Mesenchymal stem cell (in vitro differentiated cells and primary cell): ENCODE measurements around the gene SMIM32.
A peak's percentile ranks its signal among the peaks of the same experiment; 100 is the strongest.

ENCODE experiments used
- DNase-seq: peaks from one replicate; pipeline ENCODE4 v3.0.0-alpha.2; 2013
- H2AFZ ChIP-seq: one replicate; pipeline ENCODE4 v1.6.1; 2013; ENCODE audit warnings: low read depth, mild to moderate bottlenecking, control low read depth, inconsistent platforms, low read length, moderate library complexity
- H2AK5ac ChIP-seq: 2 replicates; pipeline ENCODE4 v1.6.1; 2013; ENCODE audit warnings: low read length, moderate library complexity, mild to moderate bottlenecking, inconsistent platforms; ENCODE audit not compliant: severe bottlenecking
- H2BK120ac ChIP-seq: one replicate; pipeline ENCODE4 v1.6.1; 2013; ENCODE audit warnings: low read depth, mild to moderate bottlenecking, inconsistent platforms, low read length, moderate library complexity
- H2BK12ac ChIP-seq, 2 experiments: one replicate each; pipeline ENCODE4 v1.6.1; 2013; ENCODE audit warnings: inconsistent platforms in 2 of 2, low read length in 2 of 2, mild to moderate bottlenecking in 2 of 2, moderate library complexity in 2 of 2, control low read depth in 1 of 2
- H2BK15ac ChIP-seq: one replicate; pipeline ENCODE4 v1.6.1; 2013; ENCODE audit warnings: mild to moderate bottlenecking, low read depth, inconsistent platforms; ENCODE audit not compliant: poor library complexity, severe bottlenecking
- H2BK5ac ChIP-seq: 2 replicates; pipeline ENCODE4 v1.6.1; 2013; ENCODE audit warnings: low read depth, mild to moderate bottlenecking, low read length, control low read depth, inconsistent platforms; ENCODE audit not compliant: poor library complexity, severe bottlenecking
- H3K14ac ChIP-seq, 2 experiments: one replicate each; pipeline ENCODE4 v1.6.1; 2013; ENCODE audit warnings: inconsistent platforms in 2 of 2, low read length in 2 of 2, control low read depth in 1 of 2, mild to moderate bottlenecking in 1 of 2, moderate library complexity in 1 of 2
- H3K18ac ChIP-seq, 2 experiments: one replicate each; pipeline ENCODE4 v1.6.1; 2013; ENCODE audit warnings: inconsistent platforms in 2 of 2, low read length in 2 of 2, control low read depth in 1 of 2, low read depth in 1 of 2, mild to moderate bottlenecking in 1 of 2
- H3K23ac ChIP-seq, 2 experiments: one replicate each; pipeline ENCODE4 v1.6.1; 2013; ENCODE audit warnings: inconsistent platforms in 2 of 2, low read length in 2 of 2, mild to moderate bottlenecking in 2 of 2, moderate library complexity in 2 of 2, control low read depth in 1 of 2
- H3K27ac ChIP-seq: 2 replicates; pipeline ENCODE4 v1.5.1; 2013; ENCODE audit warnings: mild to moderate bottlenecking, moderate library complexity, low read length, control low read depth, inconsistent platforms; ENCODE audit not compliant: poor library complexity, severe bottlenecking
- H3K27me3 ChIP-seq, 2 experiments: 2 replicates each; pipeline versions ENCODE4 v1.6.1 to v1.7.0; 2013; ENCODE audit warnings: low read length in 2 of 2, mild to moderate bottlenecking in 2 of 2, moderate library complexity in 2 of 2, control low read depth in 1 of 2, inconsistent platforms in 1 of 2; ENCODE audit not compliant: control insufficient read depth in 1 of 2, insufficient read depth in 1 of 2
- H3K36me3 ChIP-seq, 2 experiments: 2 replicates each; pipeline versions ENCODE4 v1.6.1 to v1.7.0; 2013; ENCODE audit warnings: low read length in 2 of 2, control low read depth in 1 of 2, inconsistent platforms in 1 of 2, low read depth in 1 of 2, mild to moderate bottlenecking in 1 of 2; ENCODE audit not compliant: insufficient read depth in 2 of 2, control insufficient read depth in 1 of 2
- H3K4ac ChIP-seq, 2 experiments: one replicate each; pipeline ENCODE4 v1.6.1; 2013; ENCODE audit warnings: inconsistent platforms in 2 of 2, low read length in 2 of 2, mild to moderate bottlenecking in 2 of 2, moderate library complexity in 2 of 2, control low read depth in 1 of 2, low read depth in 1 of 2
- H3K4me1 ChIP-seq: 2 replicates; pipeline ENCODE4 v1.6.1; 2013; ENCODE audit warnings: low read depth, low read length, control low read depth; ENCODE audit not compliant: control insufficient read depth, insufficient read depth
- H3K4me2 ChIP-seq: 2 replicates; pipeline ENCODE4 v1.6.1; 2013; ENCODE audit warnings: low read length, mild to moderate bottlenecking, inconsistent platforms; ENCODE audit not compliant: poor library complexity, severe bottlenecking
- H3K4me3 ChIP-seq, 2 experiments: 2 replicates each; pipeline versions ENCODE4 v1.5.1 to v1.7.0; 2013; ENCODE audit warnings: low read length in 2 of 2, mild to moderate bottlenecking in 2 of 2, control low read depth in 1 of 2, low read depth in 1 of 2; ENCODE audit not compliant: insufficient read depth in 1 of 2
- H3K79me1 ChIP-seq: replicated peaks from 2 replicates; pipeline ENCODE4 v1.6.1; 2013; ENCODE audit warnings: mild to moderate bottlenecking, control low read depth, low read length, inconsistent platforms; ENCODE audit not compliant: poor library complexity, severe bottlenecking
- H3K9ac ChIP-seq: 2 replicates; pipeline ENCODE4 v1.7.0; 2013; ENCODE audit warnings: mild to moderate bottlenecking, low read length, moderate library complexity
- H3K9me3 ChIP-seq: 2 replicates; pipeline ENCODE4 v1.7.0; 2013; ENCODE audit warnings: mild to moderate bottlenecking, low read length; ENCODE audit not compliant: control insufficient read depth
- H4K8ac ChIP-seq: one replicate; pipeline ENCODE4 v1.6.1; 2013; ENCODE audit warnings: inconsistent platforms, mild to moderate bottlenecking, low read length, moderate library complexity
- H4K91ac ChIP-seq: one replicate; pipeline ENCODE4 v1.6.1; 2013; ENCODE audit warnings: mild to moderate bottlenecking, low read length, inconsistent platforms
- WGBS: methylation state at CpG from one replicate; pipeline ENCODE4 v1.1.7; 2013; ENCODE audit warnings: mixed read lengths; 5-methylcytosine and 5-hydroxymethylcytosine counted together

The SMIM32 gene

GRCh38 chr5:136162008-136162407, 31.0 kb downstream of the SMIM32 start:
- no peak overlapping the region for H3K27ac ChIP-seq
- H3K18ac ChIP-seq, result no peak overlapping the region
- no peaks in the 10 kb centered on the region for H3K9me3 ChIP-seq
- no peak overlapping the region for H2BK5ac ChIP-seq
- no peak overlapping the region for H3K4me2 ChIP-seq
- H2AK5ac ChIP-seq, result no peak overlapping the region
- H2BK12ac ChIP-seq, result no peak overlapping the region
- no peak overlapping the region for H3K4me3 ChIP-seq
- no peak for DNase-seq
- H4K8ac ChIP-seq, result no peak overlapping the region
- H4K91ac ChIP-seq, result no peak overlapping the region
- no peaks in the 10 kb centered on the region for H3K27me3 ChIP-seq
- no peak overlapping the region for H3K23ac ChIP-seq
- no peak overlapping the region for H3K4ac ChIP-seq
- peaks cover 14% of the 10 kb centered on the region for H3K79me1 ChIP-seq
- no peak overlapping the region for H2BK15ac ChIP-seq
- no peak overlapping the region for H2BK120ac ChIP-seq
- H3K14ac ChIP-seq, result no peak overlapping the region
- peaks cover 7 to 80% of the 10 kb centered on the region in 2 experiments for H3K36me3 ChIP-seq
- WGBS, result 90% methylated on average over 4 of the region's 4 CpGs
- H3K4me1 ChIP-seq, result no peaks in the 10 kb centered on the region
- no peak overlapping the region for H2AFZ ChIP-seq
- no peak overlapping the region for H3K9ac ChIP-seq

GRCh38 chr5:136159457-136159856, 33.5 kb downstream of the SMIM32 start:
- no peaks in the 10 kb centered on the region for H3K9me3 ChIP-seq

GRCh38 chr5:136157514-136157913, 35.4 kb downstream of the SMIM32 start:
- Histone ChIP-seq H3K27me3 (no peaks in the 10 kb centered on the region), H2BK15ac (no peak overlapping the region), H2BK5ac (no peak overlapping the region), H2BK120ac (no peak overlapping the region), H3K4me2 (no peak overlapping the region), H3K4ac (no peak overlapping the region), H2AK5ac (no peak overlapping the region), H3K18ac (no peak overlapping the region), H4K91ac (no peak overlapping the region), H2AFZ (no peak overlapping the region), H2BK12ac (no peak overlapping the region), H3K4me3 (no peak overlapping the region), H3K23ac (no peak overlapping the region), H3K14ac (no peak overlapping the region), H3K9ac (no peak overlapping the region), H3K4me1 (no peaks in the 10 kb centered on the region), H3K79me1 (peaks cover 19% of the 10 kb centered on the region), H4K8ac (no peak overlapping the region), H3K36me3 (peaks cover 8 to 80% of the 10 kb centered on the region in 2 experiments), H3K27ac (no peak overlapping the region), H3K9me3 (no peaks in the 10 kb centered on the region)
- 100% methylated on average over 4 of the region's 5 CpGs for WGBS
- DNase-seq, result no peak

More at GRCh38 chr5:136159457-136159856, 33.5 kb downstream of the SMIM32 start:
- H3K23ac ChIP-seq, result no peak overlapping the region
- no peak overlapping the region for H3K9ac ChIP-seq
- peaks cover 16% of the 10 kb centered on the region for H3K79me1 ChIP-seq
- H3K4ac ChIP-seq, result no peak overlapping the region
- H2BK12ac ChIP-seq, result no peak overlapping the region
- H3K18ac ChIP-seq, result no peak overlapping the region
- no peak overlapping the region for H4K8ac ChIP-seq
- no peaks in the 10 kb centered on the region for H3K27me3 ChIP-seq
- whole genome bisulfite sequencing, result no CpG with 5 or more reads among the region's 3 CpGs
- no peak overlapping the region for H2AK5ac ChIP-seq
- no peak overlapping the region for H2BK120ac ChIP-seq
- no peak overlapping the region for H3K14ac ChIP-seq
- H2BK5ac ChIP-seq, result no peak overlapping the region
- no peak overlapping the region for H3K4me2 ChIP-seq
- peak overlapping the region; percentile 19 for H3K27ac ChIP-seq
- no peak overlapping the region for H2BK15ac ChIP-seq
- DNase-seq, result no peak
- no peaks in the 10 kb centered on the region for H3K4me1 ChIP-seq
- no peak overlapping the region for H2AFZ ChIP-seq
- peaks cover 7 to 83% of the 10 kb centered on the region in 2 experiments for H3K36me3 ChIP-seq
- H3K4me3 ChIP-seq, result no peak overlapping the region
- no peak overlapping the region for H4K91ac ChIP-seq

- Histone ChIP-seq H2AK5ac (no peak overlapping the region), H3K18ac (no peak overlapping the region), H3K14ac (no peak overlapping the region), H4K8ac (no peak overlapping the region), H2BK12ac (no peak overlapping the region), H3K4ac (no peak overlapping the region), H3K27me3 (no peaks in the 10 kb centered on the region), H3K4me1 (no peaks in the 10 kb centered on the region), H3K4me3 (no peak overlapping the region), H3K27ac (no peak overlapping the region), H3K4me2 (no peak overlapping the region), H2AFZ (no peak overlapping the region), H3K36me3 (peaks cover 8 to 72% of the 10 kb centered on the region in 2 experiments), H2BK5ac (no peak overlapping the region), H2BK15ac (no peak overlapping the region), H3K9ac (no peak overlapping the region), H2BK120ac (no peak overlapping the region), H4K91ac (no peak overlapping the region), H3K79me1 (peaks cover 17% of the 10 kb centered on the region), H3K9me3 (no peaks in the 10 kb centered on the region), H3K23ac (no peak overlapping the region)
- 100% methylated on average over 1 of the region's 1 CpG for WGBS
- DNase-seq, result peak; percentile 27
Measured at GRCh38 chr5:136155761-136156160, 37.2 kb downstream of the SMIM32 start.
